DND-41 (cell line): ENCODE data around the gene FAM131C.
"Not testable (repeated sequence)": the region's sequence is repeated elsewhere in the genome, so short reads cannot be mapped to it uniquely, and the experiment has no call there.

Source experiments
- ATAC-seq: fragments of 200-7000 bp; cut with Tn5 transposase; 3 replicates; pipeline ENCODE4 v1.9.1; 2021; ENCODE audit warnings: low read depth; ENCODE audit not compliant: insufficient read depth
- DNase-seq: peaks from one replicate; pipeline ENCODE4 v3.0.0-alpha.2; 2020
- H2AFZ ChIP-seq: 2 replicates; pipeline ENCODE4 v1.6.0; 2012; ENCODE audit warnings: low read depth, low read length
- H3K27ac ChIP-seq: 2 replicates; pipeline ENCODE4 v1.5.1; 2012; ENCODE audit warnings: low read length, inconsistent platforms
- H3K27me3 ChIP-seq: fragments of 200-600 bp; sonication (generic); 2 replicates; pipeline ENCODE4 v1.6.0; 2012; ENCODE audit warnings: low read length, mild to moderate bottlenecking, inconsistent platforms; ENCODE audit not compliant: insufficient read depth, poor library complexity
- H3K36me3 ChIP-seq: 2 replicates; pipeline ENCODE4 v1.5.1; 2012; ENCODE audit warnings: low read length, inconsistent platforms; ENCODE audit not compliant: insufficient read depth
- H3K4me1 ChIP-seq: 2 replicates; pipeline ENCODE4 v1.5.1; 2012; ENCODE audit warnings: mild to moderate bottlenecking, low read length; ENCODE audit not compliant: insufficient read depth
- H3K4me2 ChIP-seq: 2 replicates; pipeline ENCODE4 v1.6.0; 2012; ENCODE audit warnings: mild to moderate bottlenecking, moderate library complexity, low read length, inconsistent platforms; ENCODE audit not compliant: insufficient read depth
- H3K4me3 ChIP-seq, 2 experiments: fragments of 200-600 bp in 1 of 2; shearing (Covaris generic) in 1 of 2; 2 replicates each; pipeline ENCODE4 v1.5.1; 2012 to 2016; ENCODE audit warnings: inconsistent platforms in 2 of 2, low read length in 2 of 2, mild to moderate bottlenecking in 2 of 2, low read depth in 1 of 2, moderate library complexity in 1 of 2
- H3K79me2 ChIP-seq: 2 replicates; pipeline ENCODE4 v1.6.0; 2012; ENCODE audit warnings: low read length, inconsistent platforms; ENCODE audit not compliant: insufficient read depth
- H3K9ac ChIP-seq: 2 replicates; pipeline ENCODE4 v1.6.0; 2012; ENCODE audit warnings: low read depth, mild to moderate bottlenecking, inconsistent platforms, low read length, moderate library complexity
- H3K9me3 ChIP-seq: 2 replicates; pipeline ENCODE4 v1.5.1; 2012; ENCODE audit warnings: low read length, moderate library complexity, mild to moderate bottlenecking, inconsistent platforms; ENCODE audit not compliant: insufficient read depth, severe bottlenecking
- H4K20me1 ChIP-seq: 2 replicates; pipeline ENCODE4 v1.6.0; 2012; ENCODE audit warnings: low read length; ENCODE audit not compliant: insufficient read depth
- CTCF ChIP-seq: IDR thresholded peaks from 2 replicates; pipeline ENCODE4 v1.5.1; 2012; ENCODE audit warnings: borderline replicate concordance, low read length, moderate library complexity, mild to moderate bottlenecking; ENCODE audit not compliant: poor library complexity, severe bottlenecking; ENCODE audit errors: extremely low read depth
- EZH2 ChIP-seq: IDR thresholded peaks from 3 replicates; pipeline ENCODE4 v1.6.1; 2012; ENCODE audit warnings: borderline replicate concordance, low read depth, mild to moderate bottlenecking, moderate library complexity, low read length, inconsistent platforms; ENCODE audit not compliant: severe bottlenecking

FAM131C gene

DNA sequence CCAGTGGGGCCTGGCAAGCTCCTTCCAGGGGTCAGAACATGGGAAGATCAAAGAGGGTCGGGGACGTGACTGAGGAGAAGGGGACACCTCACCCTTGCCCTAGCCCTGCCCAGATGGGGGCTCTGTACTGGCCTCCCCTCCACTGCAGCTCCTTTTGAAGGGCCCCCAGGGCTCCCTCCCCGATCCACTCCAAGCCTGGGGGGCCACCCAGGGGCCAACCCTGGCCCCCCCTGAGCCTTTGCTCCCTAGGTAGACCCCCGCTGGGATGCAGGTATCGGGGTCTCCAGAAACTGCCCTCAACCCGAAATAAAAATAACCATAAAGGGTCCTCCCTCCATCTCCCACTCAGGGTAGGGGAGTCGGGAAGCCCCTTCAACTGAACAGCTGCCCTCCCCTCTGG is 37.4 kb upstream of the FAM131C start:
- Histone ChIP-seq H3K4me3 (no peak overlapping the region), H2AFZ (no peak overlapping the region), H3K9ac (no peak overlapping the region), H3K4me1 (no peaks in the 10 kb centered on the region), H3K27me3 (peaks cover 2% of the 10 kb centered on the region), H3K27ac (no peak overlapping the region), H3K9me3 (no peaks in the 10 kb centered on the region), H4K20me1 (no peaks in the 10 kb centered on the region), H3K79me2 (no peaks in the 10 kb centered on the region), H3K36me3 (no peaks in the 10 kb centered on the region), H3K4me2 (no peak overlapping the region)
- no peak for TF ChIP-seq CTCF
- no peak for TF ChIP-seq EZH2
- ATAC-seq (no peak), DNase-seq (no peak)

DNA sequence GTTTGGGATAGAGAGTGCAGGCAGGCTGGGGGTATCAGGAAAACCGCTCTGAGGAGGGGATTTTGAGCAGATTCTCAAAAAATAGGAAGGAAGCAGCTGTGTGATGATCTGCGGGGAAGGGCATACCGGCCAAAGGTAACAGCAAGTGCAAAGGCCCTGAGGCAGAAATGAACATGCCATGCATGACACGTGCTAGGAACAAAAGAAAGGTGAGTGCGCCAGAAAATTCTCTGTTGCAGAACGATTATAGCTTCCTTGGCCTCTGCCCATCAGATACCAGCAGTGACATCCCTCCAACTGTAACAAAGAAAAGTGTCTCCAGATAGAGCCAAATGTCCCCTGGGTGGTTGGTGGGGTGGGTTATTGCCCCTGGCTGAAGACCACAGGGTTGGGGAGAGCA is 37.0 kb upstream of the FAM131C start:
- Histone ChIP-seq H3K4me2 (no peak overlapping the region), H3K36me3 (no peaks in the 10 kb centered on the region), H3K4me1 (no peaks in the 10 kb centered on the region), H3K79me2 (no peaks in the 10 kb centered on the region), H3K9ac (no peak overlapping the region), H2AFZ (no peak overlapping the region), H4K20me1 (no peaks in the 10 kb centered on the region), H3K27ac (no peak overlapping the region), H3K9me3 (no peaks in the 10 kb centered on the region), H3K4me3 (no peak overlapping the region), H3K27me3 (peaks cover 2% of the 10 kb centered on the region)
- no peak for ATAC-seq
- no peak for DNase-seq
- TF ChIP-seq CTCF (no peak), EZH2 (no peak)

- H3K9ac ChIP-seq = no peak overlapping the region
- no peak overlapping the region for H2AFZ ChIP-seq
- DNase-seq = no peak
- H3K4me1 ChIP-seq = no peaks in the 10 kb centered on the region
- H3K9me3 ChIP-seq = no peaks in the 10 kb centered on the region
- H3K36me3 ChIP-seq = no peaks in the 10 kb centered on the region
- no peak overlapping the region for H3K4me2 ChIP-seq
- no peaks in the 10 kb centered on the region for H3K79me2 ChIP-seq
- no peak for ATAC-seq
- no peaks in the 10 kb centered on the region for H4K20me1 ChIP-seq
- H3K4me3 ChIP-seq = no peak overlapping the region
- H3K27ac ChIP-seq = no peak overlapping the region
- H3K27me3 ChIP-seq = peaks cover 2% of the 10 kb centered on the region
- TF ChIP-seq EZH2 (no peak), CTCF (no peak)
These were observed 36.1 kb upstream of the FAM131C start for GRCh38 chr1:16109571-16109970.

DNA sequence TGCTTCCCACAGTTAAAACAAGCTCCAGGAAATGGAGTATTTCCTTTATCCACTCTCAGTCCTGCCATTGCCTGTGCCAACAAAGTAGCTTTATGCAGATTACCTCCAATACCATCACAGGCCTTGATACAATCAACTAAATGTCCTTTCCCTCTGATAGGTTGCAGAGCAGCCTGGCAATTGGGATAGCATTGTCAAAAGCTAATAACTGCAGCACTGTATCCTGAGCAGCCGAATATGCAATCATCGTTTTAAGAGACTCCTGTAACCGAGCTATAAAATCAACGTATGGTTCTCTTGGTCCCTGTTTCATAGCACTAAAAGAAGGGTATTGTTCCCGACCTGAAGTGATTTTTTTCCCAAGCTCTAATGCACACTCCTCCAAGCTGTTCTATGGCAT is 33.6 kb upstream of the FAM131C start:
- H3K4me2 ChIP-seq, H2AFZ ChIP-seq, DNase-seq, H4K20me1 ChIP-seq, H3K27ac ChIP-seq, H3K9me3 ChIP-seq, H3K4me3 ChIP-seq, H3K79me2 ChIP-seq, H3K4me1 ChIP-seq, H3K9ac ChIP-seq, ATAC-seq, H3K36me3 ChIP-seq, H3K27me3 ChIP-seq: not testable (repeated sequence)
